K562 (cell line): ENCODE data around the gene SERPINF2. TPM values are rescaled to one million over a fixed set of nuclear protein-coding genes. Genes with fewer than 3 reads are reported as not detected.

ENCODE experiments used
- ARID1B ChIP-seq: fragments of 450-650 bp; IDR thresholded peaks from 2 replicates; pipeline ENCODE4 v1.6.1; 2016; ENCODE audit warnings: antibody characterized with exemption, mild to moderate bottlenecking, inconsistent platforms
- ASH1L ChIP-seq: fragments of 450-650 bp; IDR thresholded peaks from 2 replicates; pipeline ENCODE4 v1.6.1; 2018; ENCODE audit warnings: borderline replicate concordance, mild to moderate bottlenecking, low read depth; ENCODE audit not compliant: partially characterized antibody
- CBX8 ChIP-seq: fragments of 200-600 bp; sonication (generic); IDR thresholded peaks from 2 replicates; pipeline ENCODE4 v1.6.1; 2012; ENCODE audit warnings: borderline replicate concordance, mixed run types, low read depth, mild to moderate bottlenecking, moderate library complexity, mixed read lengths, low read length, control low read depth, inconsistent platforms; ENCODE audit not compliant: poor library complexity, severe bottlenecking; ENCODE audit errors: extremely low read depth
- CXXC5 ChIP-seq: fragments of 250-450 bp; sonication (Bioruptor Pico); IDR thresholded peaks from 2 replicates; pipeline ENCODE4 v1.8.0; 2022; ENCODE audit warnings: inconsistent platforms, mild to moderate bottlenecking, moderate library complexity
- EZH2 ChIP-seq: IDR thresholded peaks from 2 replicates; pipeline ENCODE4 v1.6.1; 2012; ENCODE audit warnings: low read depth, mild to moderate bottlenecking, inconsistent platforms, low read length, borderline replicate concordance
- FUS ChIP-seq: fragments of 200-400 bp; formaldehyde crosslinking; optimal IDR thresholded peaks from 2 replicates; pipeline ENCODE3; 2017; ENCODE audit warnings: low read depth, low read length
- MEIS2 ChIP-seq: fragments of 450-650 bp; IDR thresholded peaks from 2 replicates; pipeline ENCODE4 v1.6.1; 2014; ENCODE audit warnings: mild to moderate bottlenecking; ENCODE audit not compliant: partially characterized antibody
- NCOA2 ChIP-seq, 2 experiments: fragments of 450-650 bp; IDR thresholded peaks; 2 replicates each; pipeline ENCODE4 v1.6.1; 2018; ENCODE audit warnings: mild to moderate bottlenecking in 2 of 2, moderate library complexity in 1 of 2; ENCODE audit not compliant: partially characterized antibody in 2 of 2
- POLR3A ChIP-seq: IDR thresholded peaks from 2 replicates; pipeline ENCODE4 v1.6.1; 2011; ENCODE audit warnings: borderline replicate concordance, mild to moderate bottlenecking, moderate library complexity; ENCODE audit not compliant: insufficient read length, insufficient read depth; ENCODE audit errors: extremely low read depth
- SRF ChIP-seq, 2 experiments: fragments of 250-450, 450-650 bp in 1 of 2; sonication (Bioruptor Pico) in 1 of 2; sonication (generic) in 1 of 2; formaldehyde crosslinking; IDR thresholded peaks; 2 replicates each; pipeline versions ENCODE4 v1.5.0 to v1.5.1; 2020 to 2022; ENCODE audit warnings: mild to moderate bottlenecking in 1 of 2, missing genetic modification reagents in 1 of 2
- polyA plus RNA-seq, 8 experiments: library from polyadenylated mRNA; depleted of rRNA in 4 of 8; stranded (reverse) in 5 of 8; unstranded in 3 of 8; fragments of >200 nt; fragmentation: Nextera tagmentation in 2 of 8; fragmentation: Illumina TruSeq in 1 of 8; extraction: Ambion mirVana in 2 of 8; extraction: Trizol in 1 of 8; gene quantifications; 2 replicates each; pipeline versions ENCODE4 v1.2.1 to v1.2.3, GENCODE V29; 2011 to 2014; ENCODE audit warnings: inconsistent platforms in 1 of 8, missing spikeins in 1 of 8
- total RNA-seq, 7 experiments: library from RNA; depleted of rRNA in 6 of 7; stranded (reverse); fragments of >200 nt in 6 of 7; fragmentation: Illumina TruSeq in 2 of 7; extraction: Trizol in 2 of 7; gene quantifications; 2 replicates each; pipeline versions ENCODE4 v1.2.1 to v1.2.3, GENCODE V29; 2011 to 2021; ENCODE audit warnings: low replicate concordance in 1 of 7
- TF ChIP-seq, protein P1 (sequence below): fragments of 200-800 bp; sonication (Bioruptor generic); IDR thresholded peaks from 2 replicates; pipeline ENCODE4 v1.6.1; 2017; ENCODE audit warnings: missing genetic modification characterization, missing compliant biosample characterization
- TF ChIP-seq, protein P2 (sequence below): fragments of 450-650 bp; formaldehyde crosslinking; IDR thresholded peaks from 2 replicates; pipeline ENCODE4 v1.4.0; 2020; ENCODE audit warnings: mild to moderate bottlenecking
- TF ChIP-seq, protein P3 (sequence below): fragments of 250-450 bp; sonication (Bioruptor Pico); IDR thresholded peaks from 2 replicates; pipeline ENCODE4 v1.5.0; 2022; ENCODE audit warnings: mild to moderate bottlenecking
- TF ChIP-seq, protein P4 (sequence below), 2 experiments: fragments of 450-650 bp in 1 of 2; IDR thresholded peaks; 2 replicates each; pipeline ENCODE4 v1.6.1; 2011 to 2017; ENCODE audit warnings: low read depth in 2 of 2, antibody characterized with exemption in 1 of 2, borderline replicate concordance in 1 of 2, low read length in 1 of 2, mild to moderate bottlenecking in 1 of 2, mixed read lengths in 1 of 2; ENCODE audit not compliant: control insufficient read depth in 1 of 2

SERPINF2 gene
- total and polyA plus RNA-seq, 9 of the 15 experiments (the other 6 are each of a cell fraction or from before 2014, with no cell fraction given): 0.22 TPM; not detected in 8

DNA sequence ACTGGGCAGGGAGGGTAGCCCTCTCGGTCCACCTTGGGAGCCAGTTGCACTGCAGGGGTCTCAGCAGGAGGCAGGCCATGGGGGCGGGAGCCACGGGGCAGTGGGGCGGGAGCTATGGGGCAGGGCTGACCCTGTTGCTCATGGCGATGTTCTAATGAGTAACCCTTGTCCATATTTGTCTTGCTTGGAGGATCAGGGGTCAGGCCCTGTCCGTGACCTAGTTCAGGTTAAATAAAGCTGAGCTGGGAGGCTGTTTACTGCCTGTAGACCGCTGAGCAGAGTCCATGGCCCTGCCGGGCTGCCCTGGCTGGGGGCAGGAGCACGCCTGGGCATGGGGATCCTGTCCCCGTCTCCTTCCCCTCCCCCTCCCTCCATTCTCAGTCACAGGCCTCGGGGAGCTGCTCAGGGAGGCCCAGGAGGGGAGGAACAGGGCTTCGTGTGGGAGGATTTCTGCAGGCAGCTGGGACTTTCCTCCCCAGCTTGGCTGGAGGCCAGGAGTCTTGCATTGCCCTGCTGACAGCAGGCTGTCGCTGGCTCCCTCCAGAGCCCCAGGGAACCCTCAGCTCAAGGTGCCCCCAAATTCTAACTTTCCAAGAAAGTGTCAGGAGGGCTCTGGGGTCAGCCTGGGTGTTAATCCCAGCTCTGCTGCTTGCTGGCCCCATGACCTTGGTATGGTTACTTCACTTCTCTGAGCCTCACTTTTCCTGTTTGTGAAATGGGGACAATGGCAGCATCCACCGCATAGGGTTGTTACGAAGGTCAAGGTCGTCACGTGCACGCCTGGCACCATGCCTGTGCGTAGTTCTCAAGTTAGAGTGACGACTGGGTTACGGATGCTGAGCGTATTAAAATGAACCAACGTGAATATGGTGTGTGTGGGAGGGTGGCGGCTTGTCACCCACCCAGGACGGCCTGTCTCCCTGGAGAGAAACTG is 6.1 kb upstream of the SERPINF2 start (continued):
- TF ChIP-seq, protein P1, sequence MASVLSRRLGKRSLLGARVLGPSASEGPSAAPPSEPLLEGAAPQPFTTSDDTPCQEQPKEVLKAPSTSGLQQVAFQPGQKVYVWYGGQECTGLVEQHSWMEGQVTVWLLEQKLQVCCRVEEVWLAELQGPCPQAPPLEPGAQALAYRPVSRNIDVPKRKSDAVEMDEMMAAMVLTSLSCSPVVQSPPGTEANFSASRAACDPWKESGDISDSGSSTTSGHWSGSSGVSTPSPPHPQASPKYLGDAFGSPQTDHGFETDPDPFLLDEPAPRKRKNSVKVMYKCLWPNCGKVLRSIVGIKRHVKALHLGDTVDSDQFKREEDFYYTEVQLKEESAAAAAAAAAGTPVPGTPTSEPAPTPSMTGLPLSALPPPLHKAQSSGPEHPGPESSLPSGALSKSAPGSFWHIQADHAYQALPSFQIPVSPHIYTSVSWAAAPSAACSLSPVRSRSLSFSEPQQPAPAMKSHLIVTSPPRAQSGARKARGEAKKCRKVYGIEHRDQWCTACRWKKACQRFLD (CRISPR knock-in tag): peak; percentile 44; the same call in 1 of the 2 replicates
- TF ChIP-seq, protein P2, sequence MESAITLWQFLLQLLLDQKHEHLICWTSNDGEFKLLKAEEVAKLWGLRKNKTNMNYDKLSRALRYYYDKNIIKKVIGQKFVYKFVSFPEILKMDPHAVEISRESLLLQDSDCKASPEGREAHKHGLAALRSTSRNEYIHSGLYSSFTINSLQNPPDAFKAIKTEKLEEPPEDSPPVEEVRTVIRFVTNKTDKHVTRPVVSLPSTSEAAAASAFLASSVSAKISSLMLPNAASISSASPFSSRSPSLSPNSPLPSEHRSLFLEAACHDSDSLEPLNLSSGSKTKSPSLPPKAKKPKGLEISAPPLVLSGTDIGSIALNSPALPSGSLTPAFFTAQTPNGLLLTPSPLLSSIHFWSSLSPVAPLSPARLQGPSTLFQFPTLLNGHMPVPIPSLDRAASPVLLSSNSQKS (CRISPR knock-in tag): no peak
- TF ChIP-seq FUS (no peak), MEIS2 (peak; percentile 41), EZH2 (no peak), SRF (CRISPR knock-in tag; IDR thresholded peaks at IDR 0.05) (peak in 1 of 2 experiments; percentile 28; a peak in 1 of 4 replicates), CXXC5 (CRISPR knock-in tag) (0 out of 2 replicates have a peak, but pooled peaks have one; percentile 7), CBX8 (no peak), POLR3A (no peak), ARID1B (peak; percentile 53), NCOA2 (IDR thresholded peaks at IDR 0.05; ENCODE audit: partially characterized antibody in 2 of 2) (no peak), ASH1L (no peak)
- TF ChIP-seq, protein P3, sequence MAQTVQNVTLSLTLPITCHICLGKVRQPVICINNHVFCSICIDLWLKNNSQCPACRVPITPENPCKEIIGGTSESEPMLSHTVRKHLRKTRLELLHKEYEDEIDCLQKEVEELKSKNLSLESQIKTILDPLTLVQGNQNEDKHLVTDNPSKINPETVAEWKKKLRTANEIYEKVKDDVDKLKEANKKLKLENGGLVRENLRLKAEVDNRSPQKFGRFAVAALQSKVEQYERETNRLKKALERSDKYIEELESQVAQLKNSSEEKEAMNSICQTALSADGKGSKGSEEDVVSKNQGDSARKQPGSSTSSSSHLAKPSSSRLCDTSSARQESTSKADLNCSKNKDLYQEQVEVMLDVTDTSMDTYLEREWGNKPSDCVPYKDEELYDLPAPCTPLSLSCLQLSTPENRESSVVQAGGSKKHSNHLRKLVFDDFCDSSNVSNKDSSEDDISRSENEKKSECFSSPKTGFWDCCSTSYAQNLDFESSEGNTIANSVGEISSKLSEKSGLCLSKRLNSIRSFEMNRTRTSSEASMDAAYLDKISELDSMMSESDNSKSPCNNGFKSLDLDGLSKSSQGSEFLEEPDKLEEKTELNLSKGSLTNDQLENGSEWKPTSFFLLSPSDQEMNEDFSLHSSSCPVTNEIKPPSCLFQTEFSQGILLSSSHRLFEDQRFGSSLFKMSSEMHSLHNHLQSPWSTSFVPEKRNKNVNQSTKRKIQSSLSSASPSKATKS (CRISPR knock-in tag): no peak
- TF ChIP-seq, protein P4, sequence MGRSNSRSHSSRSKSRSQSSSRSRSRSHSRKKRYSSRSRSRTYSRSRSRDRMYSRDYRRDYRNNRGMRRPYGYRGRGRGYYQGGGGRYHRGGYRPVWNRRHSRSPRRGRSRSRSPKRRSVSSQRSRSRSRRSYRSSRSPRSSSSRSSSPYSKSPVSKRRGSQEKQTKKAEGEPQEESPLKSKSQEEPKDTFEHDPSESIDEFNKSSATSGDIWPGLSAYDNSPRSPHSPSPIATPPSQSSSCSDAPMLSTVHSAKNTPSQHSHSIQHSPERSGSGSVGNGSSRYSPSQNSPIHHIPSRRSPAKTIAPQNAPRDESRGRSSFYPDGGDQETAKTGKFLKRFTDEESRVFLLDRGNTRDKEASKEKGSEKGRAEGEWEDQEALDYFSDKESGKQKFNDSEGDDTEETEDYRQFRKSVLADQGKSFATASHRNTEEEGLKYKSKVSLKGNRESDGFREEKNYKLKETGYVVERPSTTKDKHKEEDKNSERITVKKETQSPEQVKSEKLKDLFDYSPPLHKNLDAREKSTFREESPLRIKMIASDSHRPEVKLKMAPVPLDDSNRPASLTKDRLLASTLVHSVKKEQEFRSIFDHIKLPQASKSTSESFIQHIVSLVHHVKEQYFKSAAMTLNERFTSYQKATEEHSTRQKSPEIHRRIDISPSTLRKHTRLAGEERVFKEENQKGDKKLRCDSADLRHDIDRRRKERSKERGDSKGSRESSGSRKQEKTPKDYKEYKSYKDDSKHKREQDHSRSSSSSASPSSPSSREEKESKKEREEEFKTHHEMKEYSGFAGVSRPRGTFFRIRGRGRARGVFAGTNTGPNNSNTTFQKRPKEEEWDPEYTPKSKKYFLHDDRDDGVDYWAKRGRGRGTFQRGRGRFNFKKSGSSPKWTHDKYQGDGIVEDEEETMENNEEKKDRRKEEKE (IDR thresholded peaks at IDR 0.05; ENCODE audit: borderline replicate concordance in 1 of 2, control insufficient read depth in 1 of 2, low read depth in 2 of 2, low read length in 1 of 2): no peak
